Umbilical cord (tissue), 2 donors: ENCODE measurements around the gene GNAS. TPM values are rescaled to one million over a fixed set of nuclear protein-coding genes. Genes with fewer than 3 reads are reported as not detected.
"Not testable (repeated sequence)": the region's sequence is repeated elsewhere in the genome, so short reads cannot be mapped to it uniquely, and the experiment has no call there.

Source experiments
- DNase-seq: peaks from one replicate; pipeline ENCODE4 v3.0.0-alpha.2; 2015; ENCODE audit warnings: low spot score
- total RNA-seq: library from RNA; depleted of rRNA; stranded (reverse); fragments of >200 nt; gene quantifications from one replicate; pipeline ENCODE4 v1.2.3, GENCODE V29; 2014; ENCODE audit warnings: low replicate concordance; ENCODE audit not compliant: insufficient read depth

GNAS gene
- total RNA-seq, 1 donor from 2014 or later = 248 TPM

DNA sequence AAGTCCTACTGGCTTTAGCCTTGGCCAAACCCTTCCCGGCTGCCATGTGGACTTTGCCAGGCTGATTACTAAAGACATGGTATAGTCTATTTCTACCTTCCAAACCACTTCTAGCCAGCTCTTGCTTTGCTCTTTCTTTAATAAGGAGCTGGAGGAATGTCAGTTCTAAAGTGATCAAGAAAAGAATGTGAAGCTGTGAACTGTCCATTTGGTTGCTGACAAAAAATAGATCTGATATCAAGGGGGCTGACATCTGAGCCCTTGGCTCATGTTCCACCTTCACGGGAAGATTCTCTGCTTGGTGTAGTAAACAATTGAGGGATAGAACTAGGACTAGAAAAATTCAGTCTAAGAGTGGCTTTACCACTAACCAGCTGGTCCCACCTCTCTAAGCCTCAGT is 24.4 kb upstream of the GNAS start:
- DNase-seq = no peak

GRCh38 chr20:58828804-58829203 is 23.7 kb upstream of the GNAS start:
- not testable (repeated sequence) for DNase-seq

DNA sequence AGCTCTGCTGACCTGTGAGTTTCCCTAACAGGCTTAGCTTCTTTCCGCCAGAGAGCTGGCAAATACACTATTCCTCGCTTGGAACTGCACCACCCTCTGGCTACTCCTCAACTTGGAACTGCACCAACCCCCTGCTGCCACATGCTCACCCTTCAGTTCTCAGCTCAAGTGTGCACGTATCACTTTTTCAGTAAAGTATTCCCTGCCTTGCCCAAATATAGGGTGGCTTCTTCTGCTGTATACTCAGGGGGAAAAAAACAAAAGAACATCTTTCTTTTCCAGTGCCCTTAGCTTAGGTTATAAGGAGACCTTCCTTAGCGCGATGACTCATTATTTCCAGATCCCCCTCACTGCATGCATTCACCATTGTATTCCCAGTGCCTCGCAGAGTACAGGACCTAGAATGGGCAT is 23.0 kb upstream of the GNAS start:
- DNase-seq = peak; percentile 28

- no peak for DNase-seq
These were observed 20.1 kb upstream of the GNAS start for GRCh38 chr20:58832457-58832856.

DNA sequence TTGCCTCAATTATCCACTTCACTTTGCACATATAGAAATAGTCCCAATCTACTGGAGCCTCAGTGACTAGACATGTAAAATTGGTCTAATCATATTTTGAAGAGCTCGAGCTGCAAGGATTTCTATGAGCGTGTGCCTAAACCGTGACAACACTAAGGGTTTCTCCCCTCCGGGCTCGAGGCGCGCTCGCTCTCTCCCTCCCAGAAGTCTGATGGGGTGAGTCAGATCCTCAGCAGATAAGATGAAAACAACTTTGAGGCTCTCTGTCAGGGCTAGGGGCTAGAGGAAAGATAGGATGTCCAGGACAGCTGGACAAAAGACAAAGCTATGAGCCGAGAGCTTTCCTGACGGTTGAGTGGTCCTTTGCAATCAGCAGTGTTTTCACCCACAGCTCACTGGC is 18.6 kb upstream of the GNAS start:
- no peak for DNase-seq

DNA sequence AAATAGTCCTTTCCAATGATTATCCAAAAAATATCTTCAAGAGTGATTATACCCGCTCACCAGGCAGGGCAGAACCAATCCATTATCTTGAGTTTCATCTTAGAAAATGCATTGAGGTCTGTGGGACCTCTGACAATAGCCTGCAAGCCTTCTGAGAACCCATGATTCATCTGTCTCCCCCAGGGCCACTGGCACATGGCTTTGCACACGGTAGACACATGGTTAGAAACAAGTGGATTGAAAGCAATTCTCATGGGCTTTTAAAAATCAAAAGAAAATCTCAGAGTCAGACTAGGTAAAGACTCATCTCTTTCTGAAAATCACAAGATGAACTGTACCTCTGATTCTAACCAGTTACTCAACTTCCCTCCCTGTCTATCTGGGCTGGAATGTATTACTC is 17.3 kb upstream of the GNAS start:
- DNase-seq = no peak

- DNase-seq = no peak
These were observed 15.8 kb upstream of the GNAS start for GRCh38 chr20:58836616-58837204.

DNA sequence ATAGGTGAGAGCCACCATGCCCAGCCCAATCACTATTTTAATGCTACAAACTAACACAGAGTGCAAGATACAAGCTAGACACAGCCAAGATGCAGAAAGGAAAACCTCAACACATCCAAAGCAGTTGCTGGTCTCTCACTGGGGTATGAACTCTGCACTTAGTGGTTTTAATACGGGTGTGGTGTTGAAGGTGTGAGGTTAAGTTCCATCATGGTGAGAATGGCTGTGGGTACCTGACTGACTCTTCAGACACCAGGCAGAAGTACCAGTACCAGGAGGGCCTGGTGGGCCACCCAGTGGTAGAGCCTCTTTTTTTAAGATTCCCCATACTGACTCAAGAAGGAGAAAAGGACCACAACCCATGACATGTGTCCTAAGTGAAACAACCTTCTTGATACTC is 14.8 kb upstream of the GNAS start:
- no peak for DNase-seq

- no peak for DNase-seq
These were observed 14.3 kb upstream of the GNAS start for GRCh38 chr20:58838174-58838573.

GRCh38 chr20:58839474-58839874 is 13.0 kb upstream of the GNAS start:
- DNase-seq = peak; percentile 47

DNA sequence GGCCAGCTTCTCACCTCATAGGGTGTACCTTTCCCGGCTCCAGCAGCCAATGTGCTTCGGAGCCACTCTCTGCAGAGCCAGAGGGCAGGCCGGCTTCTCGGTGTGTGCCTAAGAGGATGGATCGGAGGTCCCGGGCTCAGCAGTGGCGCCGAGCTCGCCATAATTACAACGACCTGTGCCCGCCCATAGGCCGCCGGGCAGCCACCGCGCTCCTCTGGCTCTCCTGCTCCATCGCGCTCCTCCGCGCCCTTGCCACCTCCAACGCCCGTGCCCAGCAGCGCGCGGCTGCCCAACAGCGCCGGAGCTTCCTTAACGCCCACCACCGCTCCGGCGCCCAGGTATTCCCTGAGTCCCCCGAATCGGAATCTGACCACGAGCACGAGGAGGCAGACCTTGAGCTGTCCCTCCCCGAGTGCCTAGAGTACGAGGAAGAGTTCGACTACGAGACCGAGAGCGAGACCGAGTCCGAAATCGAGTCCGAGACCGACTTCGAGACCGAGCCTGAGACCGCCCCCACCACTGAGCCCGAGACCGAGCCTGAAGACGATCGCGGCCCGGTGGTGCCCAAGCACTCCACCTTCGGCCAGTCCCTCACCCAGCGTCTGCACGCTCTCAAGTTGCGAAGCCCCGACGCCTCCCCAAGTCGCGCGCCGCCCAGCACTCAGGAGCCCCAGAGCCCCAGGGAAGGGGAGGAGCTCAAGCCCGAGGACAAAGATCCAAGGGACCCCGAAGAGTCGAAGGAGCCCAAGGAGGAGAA is 12.3 kb upstream of the GNAS start:
- DNase-seq = no peak

- no peak for DNase-seq
These were observed 11.5 kb upstream of the GNAS start for GRCh38 chr20:58840816-58841538.

GRCh38 chr20:58841539-58842264 is 10.8 kb upstream of the GNAS start:
- no peak for DNase-seq

DNA sequence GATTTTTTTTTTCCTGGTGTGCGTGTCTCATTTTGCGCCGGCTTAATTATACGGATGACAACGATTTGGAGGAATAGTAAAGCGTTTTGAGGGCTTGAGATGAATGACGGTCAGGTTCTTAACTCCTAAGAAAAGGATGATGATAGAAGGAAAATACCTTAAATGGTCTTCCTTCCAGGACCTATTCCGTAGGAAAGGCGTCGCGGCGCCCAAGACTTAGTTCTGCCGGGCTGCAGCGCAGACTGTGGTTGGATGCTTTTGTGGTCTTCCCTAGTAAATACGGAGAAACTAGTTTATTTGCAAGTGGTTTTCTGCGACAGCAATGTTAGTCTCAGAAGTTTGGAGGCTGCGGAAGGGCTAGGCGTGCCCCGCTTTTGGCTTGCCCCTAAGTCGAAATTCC is 10.2 kb upstream of the GNAS start:
- DNase-seq = no peak

GRCh38 chr20:58843128-58843556 is 9.4 kb upstream of the GNAS start:
- no peak for DNase-seq

GRCh38 chr20:58845706-58846105 is 6.8 kb upstream of the GNAS start:
- no peak for DNase-seq

DNA sequence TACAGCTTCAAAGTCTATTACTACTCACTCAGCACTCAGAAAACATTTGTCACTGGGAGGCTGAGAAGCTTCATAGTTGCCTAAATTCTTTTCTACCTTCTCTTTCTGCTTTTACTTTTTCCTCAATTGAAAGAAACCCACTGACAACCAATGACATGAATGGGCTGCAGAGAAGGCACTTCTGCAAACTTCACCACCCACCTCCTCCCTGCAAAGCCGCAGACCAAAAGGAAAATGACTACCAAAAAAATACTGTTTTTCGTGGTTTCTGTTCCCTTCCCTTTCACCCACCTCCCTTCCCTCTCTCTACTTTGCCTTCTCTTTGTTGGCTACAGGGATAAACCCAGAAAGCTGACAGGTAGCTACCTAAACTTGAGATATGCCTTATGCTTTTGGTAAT is 5.1 kb upstream of the GNAS start:
- no peak for DNase-seq

DNA sequence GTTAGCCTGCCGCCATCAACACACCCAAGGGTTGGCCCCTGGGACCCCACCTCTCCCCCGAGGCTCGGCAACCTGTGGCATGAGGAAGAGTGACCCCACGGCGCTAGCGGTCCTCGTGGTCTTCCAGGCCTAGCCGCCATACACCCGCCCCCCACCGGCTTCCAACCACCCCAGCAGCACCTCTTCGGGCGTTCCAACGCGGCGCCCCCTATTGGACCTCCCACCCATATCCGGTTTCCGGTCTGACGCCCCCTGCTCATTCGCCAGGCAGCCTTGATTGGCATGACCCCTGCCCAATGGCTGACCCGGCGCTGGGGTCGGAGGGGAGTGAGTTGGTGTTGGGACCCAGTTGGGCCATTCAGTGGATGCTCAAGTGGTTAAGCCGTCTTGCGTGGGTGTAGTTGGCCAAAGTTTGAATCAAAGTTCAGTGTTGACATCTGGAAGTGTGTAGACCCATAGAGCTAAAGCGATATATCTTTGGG is 1.8 kb upstream of the GNAS start, which contains the start of gene GNAS-AS1:
GNAS-AS1 (minus strand) TSS at position 210 of the 482 bp plus-strand sequence.
- DNase-seq = peak; percentile 85

GRCh38 chr20:58851221-58851968 is 1.1 kb upstream of the GNAS start:
- DNase-seq = no peak

DNA sequence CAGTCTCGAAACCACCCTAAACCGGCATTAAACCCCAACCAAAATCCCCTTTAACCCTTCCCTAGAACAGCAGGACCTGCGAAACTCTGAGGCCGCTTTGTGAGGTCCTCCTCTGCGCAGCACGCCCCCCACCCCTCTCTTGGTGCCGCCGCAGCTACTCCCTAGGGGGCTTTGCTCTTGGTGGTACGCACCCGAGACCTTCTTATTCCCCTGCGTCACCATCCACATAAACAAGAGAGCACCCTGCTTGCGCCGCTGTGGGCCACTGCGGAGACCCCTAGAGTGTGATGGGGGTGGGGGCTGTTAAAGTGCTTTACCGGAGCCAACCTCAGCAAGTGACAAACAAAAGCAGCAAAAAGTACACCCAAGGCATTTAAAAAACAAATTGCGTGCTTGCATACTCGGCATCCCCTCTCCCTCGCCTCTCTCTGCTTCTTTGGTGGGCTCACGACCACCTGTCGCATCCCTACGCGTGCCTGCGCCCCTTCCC is 502 bp upstream of the GNAS start:
- no peak for DNase-seq

DNA sequence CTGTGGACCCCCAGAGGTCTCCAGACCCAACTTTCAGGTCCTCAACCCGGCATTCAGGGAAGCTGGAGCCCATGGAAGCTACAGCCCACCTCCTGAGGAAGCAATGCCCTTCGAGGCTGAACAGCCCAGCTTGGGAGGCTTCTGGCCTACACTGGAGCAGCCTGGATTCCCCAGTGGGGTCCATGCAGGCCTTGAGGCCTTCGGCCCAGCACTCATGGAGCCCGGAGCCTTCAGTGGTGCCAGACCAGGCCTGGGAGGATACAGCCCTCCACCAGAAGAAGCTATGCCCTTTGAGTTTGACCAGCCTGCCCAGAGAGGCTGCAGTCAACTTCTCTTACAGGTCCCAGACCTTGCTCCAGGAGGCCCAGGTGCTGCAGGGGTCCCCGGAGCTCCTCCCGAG is 950 bp downstream of the GNAS start:
- DNase-seq = no peak
